OCI-LY7 (cell line): ENCODE measurements around the gene OR10H2. TPM values are rescaled to one million over a fixed set of nuclear protein-coding genes. Genes with fewer than 3 reads are reported as not detected.

Source experiments
- BruUV-seq: library from RNA; stranded (reverse); fragments of 400-500 nt; replicated peaks from 2 replicates; lab custom pipeline; 2021; lab: Mats Ljungman, UMichigan
- CTCF ChIA-PET: fragments of 300-600 bp; sonication (Branson Sonifier 250); formaldehyde crosslinking; loops from one replicate; lab custom pipeline; 2022; ENCODE audit warnings: antibody characterized with exemption; ENCODE audit not compliant: unreplicated experiment; lab: Charles Lee
- POLR2A ChIA-PET: fragments of 300-600 bp; sonication (Branson Sonifier 250); formaldehyde crosslinking; loops from one replicate; lab custom pipeline; 2022; ENCODE audit warnings: antibody characterized with exemption; lab: Charles Lee
- DNase-seq: peaks from one replicate; pipeline ENCODE4 v3.0.0-alpha.2; 2015; ENCODE audit warnings: low spot score
- H2AFZ ChIP-seq: fragments of 200-600 bp; sonication (generic), shearing (Covaris generic); 2 replicates; pipeline ENCODE4 v1.6.1; 2014; ENCODE audit warnings: mild to moderate bottlenecking, antibody characterized with exemption, low read length, moderate library complexity
- H3K27ac ChIP-seq: fragments of 200-600 bp; sonication (generic); 2 replicates; pipeline ENCODE4 v1.5.1; 2014; ENCODE audit warnings: mixed run types, low read depth, mild to moderate bottlenecking, moderate library complexity, low read length, inconsistent platforms; ENCODE audit not compliant: poor library complexity, severe bottlenecking
- H3K36me3 ChIP-seq: fragments of 200-600 bp; sonication (generic); 2 replicates; pipeline ENCODE4 v1.6.1; 2014; ENCODE audit warnings: mild to moderate bottlenecking, antibody characterized with exemption, low read length, moderate library complexity, mixed read lengths; ENCODE audit not compliant: insufficient read depth
- H3K4me1 ChIP-seq: fragments of 200-600 bp; sonication (generic); 2 replicates; pipeline ENCODE4 v1.5.1; 2014; ENCODE audit warnings: mild to moderate bottlenecking, low read length; ENCODE audit not compliant: insufficient read depth, poor library complexity, severe bottlenecking
- H3K4me2 ChIP-seq: fragments of 200-600 bp; sonication (generic); 2 replicates; pipeline ENCODE4 v1.6.1; 2014; ENCODE audit warnings: mild to moderate bottlenecking, low read length
- H3K4me3 ChIP-seq: fragments of 200-600 bp; sonication (generic); 2 replicates; pipeline ENCODE4 v1.5.1; 2014; ENCODE audit warnings: mild to moderate bottlenecking, low read depth, low read length; ENCODE audit not compliant: poor library complexity, severe bottlenecking
- H3K79me2 ChIP-seq: fragments of 200-600 bp; sonication (generic); 2 replicates; pipeline ENCODE4 v1.6.1; 2016; ENCODE audit warnings: low read depth, mild to moderate bottlenecking, low read length, moderate library complexity, mixed read lengths; ENCODE audit not compliant: insufficient read depth
- H3K9me2 ChIP-seq: fragments of 200-600 bp; sonication (generic); 2 replicates; pipeline ENCODE4 v1.6.1; 2016; ENCODE audit warnings: mild to moderate bottlenecking, low read length, mixed read lengths; ENCODE audit not compliant: insufficient read depth
- H3K9me3 ChIP-seq: fragments of 200-600 bp; sonication (generic); 2 replicates; pipeline ENCODE4 v1.6.1; 2014; ENCODE audit warnings: mild to moderate bottlenecking, mixed run types, low read length, mixed read lengths
- H4K20me1 ChIP-seq: fragments of 200-600 bp; sonication (generic); 2 replicates; pipeline ENCODE4 v1.6.1; 2014; ENCODE audit warnings: mild to moderate bottlenecking, antibody characterized with exemption, low read length, moderate library complexity, mixed read lengths; ENCODE audit not compliant: insufficient read depth
- CTCF ChIP-seq: fragments of 200-600 bp; sonication (generic); conservative IDR thresholded peaks from 2 replicates; pipeline ENCODE4 v1.5.1; 2014; ENCODE audit warnings: mild to moderate bottlenecking, antibody characterized with exemption, low read length, moderate library complexity, mixed read lengths
- EZH2phosphoT487 ChIP-seq: fragments of 200-600 bp; sonication (generic); IDR thresholded peaks from 2 replicates; pipeline ENCODE4 v1.6.1; 2018; ENCODE audit warnings: low read depth, borderline replicate concordance, mild to moderate bottlenecking, mixed run types, antibody characterized with exemption, low read length, moderate library complexity, mixed read lengths
- intact Hi-C: fragments of 100-400 bp; cut with micrococcal nuclease; formaldehyde crosslinking; loops from one replicate; pipeline ENCODE4 v1.10.0; 2022; ENCODE audit not compliant: unreplicated experiment
- total RNA-seq, 2 experiments: library from RNA; depleted of rRNA in 1 of 2; stranded (reverse); fragments of >200 nt in 1 of 2; shearing (Covaris generic) in 1 of 2; gene quantifications; 2 replicates each; pipeline ENCODE4 v1.2.3, GENCODE V29; 2014 to 2022

OR10H2 gene
- total RNA-seq, 2 experiments from 2014 or later = not detected

DNA sequence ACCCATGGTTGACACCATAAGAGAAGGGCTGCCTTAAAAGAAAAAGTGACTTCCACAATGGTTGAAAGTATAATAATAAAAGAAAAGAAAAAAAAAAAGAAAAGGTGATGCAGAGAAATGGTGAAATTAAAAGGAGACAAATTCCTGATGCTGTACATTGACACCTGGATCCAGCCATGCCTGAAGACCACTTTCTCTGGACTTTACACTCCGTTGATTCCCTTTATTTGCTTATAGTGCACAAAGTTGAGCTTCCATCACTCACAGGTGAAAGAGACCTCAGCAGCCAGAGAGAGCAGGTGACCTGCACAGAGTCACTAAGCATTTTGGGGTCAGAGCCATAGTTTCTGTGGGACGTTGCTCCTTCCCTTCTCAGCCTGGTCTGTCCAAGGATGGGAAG is 47.4 kb downstream of the OR10H2 start:
- no peaks in the 10 kb centered on the region for H4K20me1 ChIP-seq
- H3K79me2 ChIP-seq = no peaks in the 10 kb centered on the region
- no peak overlapping the region for H3K27ac ChIP-seq
- no peak overlapping the region for H2AFZ ChIP-seq
- ChIA-PET POLR2A (no interaction called here), CTCF (no interaction called here)
- TF ChIP-seq CTCF (no peak), EZH2phosphoT487 (no peak)
- BruUV-seq = no TSS peak
- DNase-seq = no peak
- H3K9me3 ChIP-seq = no peaks in the 10 kb centered on the region
- no peaks in the 10 kb centered on the region for H3K4me1 ChIP-seq
- no peak overlapping the region for H3K4me3 ChIP-seq
- no peaks in the 10 kb centered on the region for H3K36me3 ChIP-seq
- H3K9me2 ChIP-seq = no peaks in the 10 kb centered on the region
- intact Hi-C loops = no loop called here
- H3K4me2 ChIP-seq = no peak overlapping the region

DNA sequence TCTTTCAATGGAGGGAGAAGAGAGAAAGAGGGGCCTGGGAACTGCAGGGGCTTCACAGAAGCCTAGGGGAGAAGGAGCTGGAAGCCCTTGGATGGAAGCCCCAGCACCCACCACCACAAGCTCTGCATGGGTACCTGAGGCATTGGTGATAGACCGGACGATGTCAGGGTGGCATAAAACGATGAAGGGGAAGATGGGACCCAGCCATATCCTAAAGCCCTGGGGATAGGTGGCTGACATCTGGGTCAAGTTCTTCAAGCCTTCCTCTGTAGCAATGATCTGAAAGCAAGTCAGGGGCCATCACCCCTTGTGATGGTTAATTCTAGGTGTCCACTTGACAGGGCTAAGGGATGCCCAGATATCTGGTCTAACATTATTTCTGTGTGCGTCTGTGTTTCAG is 48.4 kb downstream of the OR10H2 start:
- Histone ChIP-seq H3K9me2 (no peaks in the 10 kb centered on the region), H4K20me1 (no peaks in the 10 kb centered on the region), H3K9me3 (no peaks in the 10 kb centered on the region), H3K4me1 (no peaks in the 10 kb centered on the region), H3K4me2 (no peak overlapping the region), H3K79me2 (no peaks in the 10 kb centered on the region), H3K27ac (no peak overlapping the region), H3K4me3 (no peak overlapping the region), H3K36me3 (no peaks in the 10 kb centered on the region), H2AFZ (no peak overlapping the region)
- ChIA-PET CTCF (no interaction called here), POLR2A (no interaction called here)
- TF ChIP-seq CTCF (no peak), EZH2phosphoT487 (no peak)
- intact Hi-C loops = no loop called here
- BruUV-seq = no TSS peak
- DNase-seq = no peak

- no peak for DNase-seq
- no peak for TF ChIP-seq CTCF
- no peak for TF ChIP-seq EZH2phosphoT487
- Histone ChIP-seq H3K4me2 (no peak overlapping the region), H2AFZ (no peak overlapping the region), H3K9me2 (no peaks in the 10 kb centered on the region), H3K9me3 (no peaks in the 10 kb centered on the region), H3K36me3 (no peaks in the 10 kb centered on the region), H3K4me3 (no peak overlapping the region), H3K4me1 (no peaks in the 10 kb centered on the region), H3K27ac (no peak overlapping the region), H3K79me2 (no peaks in the 10 kb centered on the region), H4K20me1 (no peaks in the 10 kb centered on the region)
- CTCF ChIA-PET = no interaction called here
- BruUV-seq = no TSS peak
- intact Hi-C loops = no loop called here
- POLR2A ChIA-PET = no interaction called here
Measured at GRCh38 chr19:15776991-15777970, 49.5 kb downstream of the OR10H2 start.
